Transverse colon (tissue), 4 donors: ENCODE measurements around the gene HIPK2. TPM values are rescaled to one million over a fixed set of nuclear protein-coding genes. Genes with fewer than 3 reads are reported as not detected.

Experiments
- DNase-seq: peaks from one replicate; pipeline ENCODE4 v3.0.0-alpha.2; 2019
- H3K27ac ChIP-seq, 4 donors: fragments of 200-600 bp; sonication (generic); 2 replicates each; pipeline ENCODE4 v1.5.1; 2016 to 2018; ENCODE audit warnings: inconsistent platforms in 4 of 4
- H3K27me3 ChIP-seq: fragments of 200-600 bp; sonication (generic); 2 replicates; pipeline ENCODE4 v1.5.1; 2017; ENCODE audit warnings: inconsistent platforms
- H3K36me3 ChIP-seq, 4 donors: fragments of 200-600 bp; sonication (generic); 2 replicates each; pipeline ENCODE4 v1.5.1; 2017 to 2019; ENCODE audit warnings: inconsistent platforms in 4 of 4
- H3K4me1 ChIP-seq, 4 donors: fragments of 200-600 bp; sonication (generic); 2 replicates each; pipeline ENCODE4 v1.5.1; 2017 to 2020; ENCODE audit warnings: inconsistent platforms in 4 of 4
- H3K4me3 ChIP-seq, 4 donors: fragments of 200-600 bp; sonication (generic); 1 replicate in 1 of 4; 2 replicates in 3 of 4; pipeline versions ENCODE4 v1.5.1 to v1.6.1; 2017 to 2019; ENCODE audit warnings: inconsistent platforms in 4 of 4
- H3K9me3 ChIP-seq, 2 donors: fragments of 200-600 bp; sonication (generic); 2 replicates each; pipeline ENCODE4 v1.5.1; 2017 to 2019; ENCODE audit warnings: inconsistent platforms in 2 of 2
- EP300 ChIP-seq: sonication (generic); formaldehyde crosslinking; IDR thresholded peaks from one replicate; pipeline ENCODE4 v1.6.1; 2017; ENCODE audit warnings: antibody characterized with exemption, low read depth
- POLR2A ChIP-seq: fragments of 450-650 bp; IDR thresholded peaks from one replicate; pipeline ENCODE4 v1.6.1; 2016; ENCODE audit warnings: antibody characterized with exemption, mild to moderate bottlenecking, moderate library complexity
- POLR2AphosphoS5 ChIP-seq, 3 donors: sonication (generic); formaldehyde crosslinking; IDR thresholded peaks; one replicate each; pipeline ENCODE4 v1.6.1; 2016; ENCODE audit warnings: antibody characterized with exemption in 3 of 3
- WGBS, 2 donors: methylation state at CpG; one replicate each; pipeline ENCODE4 v1.1.5; 2018; ENCODE audit warnings: low coverage in 1 of 2; 5-methylcytosine and 5-hydroxymethylcytosine counted together
- in situ Hi-C, 4 donors: fragments of 200-750 bp; cut with MboI; loops; one replicate each; pipeline versions ENCODE4 v1.15.0 to v1.15.1; 2017; ENCODE audit warnings: low sequenced_read_pairs in 3 of 4, low pct_ligation_motif_present in 1 of 4, low pct_unique_long_range_greater_than_20kb in 1 of 4
- intact Hi-C: fragments of 100-400 bp; cut with DNase I; formaldehyde crosslinking; loops from one replicate; pipeline ENCODE4 v1.15.1; 2023; ENCODE audit warnings: low total_unique reads
- total RNA-seq, 4 donors: library from RNA; depleted of rRNA; stranded (reverse); fragments of >200 nt; gene quantifications; one replicate each; pipeline ENCODE4 v1.1.0, GENCODE V29; 2016
- TF ChIP-seq, protein P1 (sequence below), 5 experiments: fragments of 200-600 bp in 3 of 5; fragments of 450-650 bp in 2 of 5; sonication (generic) in 3 of 5; IDR thresholded peaks; 1 replicate in 2 of 5; 2 replicates in 3 of 5; pipeline ENCODE4 v1.5.1; 2016 to 2017; ENCODE audit warnings: antibody characterized with exemption in 5 of 5, inconsistent platforms in 3 of 5, mild to moderate bottlenecking in 2 of 5, moderate library complexity in 1 of 5

The HIPK2 gene
- total RNA-seq, 4 donors from 2014 or later: 27.3 to 40.3 (median 33.6) TPM

- in situ Hi-C loops (no loop called here), intact Hi-C loops (no loop called here)
- no peak for DNase-seq
- Histone ChIP-seq H3K27me3 (no peaks in the 10 kb centered on the region), H3K36me3 (peaks cover 0 to 25% (median 12%) of the 10 kb centered on the region in 4 donors), H3K9me3 (no peaks in the 10 kb centered on the region), H3K4me1 (no peaks in the 10 kb centered on the region), H3K4me3 (no peak overlapping the region), H3K27ac (no peak overlapping the region)
- TF ChIP-seq POLR2A: no peak
- TF ChIP-seq POLR2AphosphoS5 (IDR thresholded peaks at IDR 0.05): no peak
- TF ChIP-seq, protein P1, sequence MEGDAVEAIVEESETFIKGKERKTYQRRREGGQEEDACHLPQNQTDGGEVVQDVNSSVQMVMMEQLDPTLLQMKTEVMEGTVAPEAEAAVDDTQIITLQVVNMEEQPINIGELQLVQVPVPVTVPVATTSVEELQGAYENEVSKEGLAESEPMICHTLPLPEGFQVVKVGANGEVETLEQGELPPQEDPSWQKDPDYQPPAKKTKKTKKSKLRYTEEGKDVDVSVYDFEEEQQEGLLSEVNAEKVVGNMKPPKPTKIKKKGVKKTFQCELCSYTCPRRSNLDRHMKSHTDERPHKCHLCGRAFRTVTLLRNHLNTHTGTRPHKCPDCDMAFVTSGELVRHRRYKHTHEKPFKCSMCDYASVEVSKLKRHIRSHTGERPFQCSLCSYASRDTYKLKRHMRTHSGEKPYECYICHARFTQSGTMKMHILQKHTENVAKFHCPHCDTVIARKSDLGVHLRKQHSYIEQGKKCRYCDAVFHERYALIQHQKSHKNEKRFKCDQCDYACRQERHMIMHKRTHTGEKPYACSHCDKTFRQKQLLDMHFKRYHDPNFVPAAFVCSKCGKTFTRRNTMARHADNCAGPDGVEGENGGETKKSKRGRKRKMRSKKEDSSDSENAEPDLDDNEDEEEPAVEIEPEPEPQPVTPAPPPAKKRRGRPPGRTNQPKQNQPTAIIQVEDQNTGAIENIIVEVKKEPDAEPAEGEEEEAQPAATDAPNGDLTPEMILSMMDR (IDR thresholded peaks at IDR 0.05): no peak
- TF ChIP-seq EP300: no peak
- WGBS, 2 donors: 88 to 98% methylated on average over 2 to 3 of the region's 3 CpGs
These were observed 186.1 kb downstream of the HIPK2 start for GRCh38 chr7:139591550-139592195.

GRCh38 chr7:139589474-139589873, 188.3 kb downstream of the HIPK2 start:
- H3K4me1 ChIP-seq: no peaks in the 10 kb centered on the region
- H3K4me3 ChIP-seq: no peak overlapping the region
- H3K36me3 ChIP-seq: peaks cover 0 to 9% (median 2%) of the 10 kb centered on the region in 4 donors
- H3K9me3 ChIP-seq: no peaks in the 10 kb centered on the region
- intact Hi-C loops: no loop called here
- no peaks in the 10 kb centered on the region for H3K27me3 ChIP-seq
- DNase-seq: no peak
- WGBS, 2 donors: 100% methylated on average over 1 of the region's 1 CpG
- no peak for TF ChIP-seq EP300
- TF ChIP-seq, protein P1 (IDR thresholded peaks at IDR 0.05): no peak
- no peak for TF ChIP-seq POLR2AphosphoS5 (IDR thresholded peaks at IDR 0.05)
- no peak for TF ChIP-seq POLR2A
- H3K27ac ChIP-seq: no peak overlapping the region
- in situ Hi-C loops: no loop called here

DNA sequence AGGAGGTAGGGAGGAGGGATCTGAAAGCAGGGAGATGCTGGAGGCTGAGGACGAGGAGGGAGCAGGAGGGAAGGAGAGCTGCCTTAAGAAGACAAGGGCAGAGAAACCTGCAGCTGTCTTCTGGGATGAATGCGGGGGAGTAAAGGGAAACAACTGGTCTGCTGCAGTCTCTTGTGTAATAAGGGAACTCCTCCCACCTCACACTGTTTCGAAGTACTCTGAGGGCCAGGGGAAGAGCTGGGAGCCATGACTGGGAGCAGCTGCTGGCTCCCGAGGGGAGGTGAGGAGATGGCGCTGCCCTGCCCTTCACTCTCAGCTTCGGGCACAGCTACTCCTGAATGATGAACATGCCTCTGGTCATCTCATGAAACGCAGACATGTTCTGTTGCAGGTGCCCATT, 189.2 kb downstream of the HIPK2 start:
- intact Hi-C loops (no loop called here), in situ Hi-C loops (no loop called here)
- Histone ChIP-seq H3K27me3 (no peaks in the 10 kb centered on the region), H3K9me3 (no peaks in the 10 kb centered on the region), H3K27ac (no peak overlapping the region), H3K4me3 (no peak overlapping the region), H3K4me1 (no peaks in the 10 kb centered on the region), H3K36me3 (peaks cover 0 to 12% (median 2%) of the 10 kb centered on the region in 4 donors)
- DNase-seq: no peak
- TF ChIP-seq POLR2A (no peak), POLR2AphosphoS5 (IDR thresholded peaks at IDR 0.05) (no peak), EP300 (no peak)
- TF ChIP-seq, protein P1 (IDR thresholded peaks at IDR 0.05): no peak
- WGBS, 2 donors: 59 to 73% methylated on average over 3 to 7 of the region's 7 CpGs

GRCh38 chr7:139587535-139587934, 190.3 kb downstream of the HIPK2 start:
- no peak for DNase-seq
- no peaks in the 10 kb centered on the region for H3K27me3 ChIP-seq
- no peak overlapping the region for H3K4me3 ChIP-seq
- H3K4me1 ChIP-seq: no peaks in the 10 kb centered on the region
- no peaks in the 10 kb centered on the region for H3K9me3 ChIP-seq
- intact Hi-C loops: no loop called here
- TF ChIP-seq, protein P1 (IDR thresholded peaks at IDR 0.05): no peak
- TF ChIP-seq POLR2AphosphoS5 (IDR thresholded peaks at IDR 0.05) (no peak), EP300 (no peak), POLR2A (no peak)
- in situ Hi-C loops: no loop called here
- no peak overlapping the region for H3K27ac ChIP-seq
- WGBS, 2 donors: 97 to 98% methylated on average over 6 to 7 of the region's 7 CpGs
- H3K36me3 ChIP-seq: peaks cover 0 to 20% (median 8%) of the 10 kb centered on the region in 4 donors
